Astrocyte of the spinal cord (primary cell): ENCODE measurements around the gene PDILT.
A peak's percentile ranks its signal among the peaks of the same experiment; 100 is the strongest.

Experiments
- DNase-seq: peaks from one replicate; pipeline ENCODE4 v3.0.0; 2011; ENCODE audit warnings: low read depth, low spot score
- H3K4me3 ChIP-seq: 2 replicates; pipeline ENCODE4 v1.5.1; 2011; ENCODE audit warnings: low read depth, mild to moderate bottlenecking, low read length, moderate library complexity
- CTCF ChIP-seq: IDR thresholded peaks from 2 replicates; pipeline ENCODE4 v1.5.1; 2012; ENCODE audit warnings: low read depth, mild to moderate bottlenecking, low read length, inconsistent platforms
- in situ Hi-C: cut with HindIII; loops from 2 replicates; pipeline ENCODE4 v1.10.0; 2017; ENCODE audit warnings: low sequenced_read_pairs

Gene PDILT

DNA sequence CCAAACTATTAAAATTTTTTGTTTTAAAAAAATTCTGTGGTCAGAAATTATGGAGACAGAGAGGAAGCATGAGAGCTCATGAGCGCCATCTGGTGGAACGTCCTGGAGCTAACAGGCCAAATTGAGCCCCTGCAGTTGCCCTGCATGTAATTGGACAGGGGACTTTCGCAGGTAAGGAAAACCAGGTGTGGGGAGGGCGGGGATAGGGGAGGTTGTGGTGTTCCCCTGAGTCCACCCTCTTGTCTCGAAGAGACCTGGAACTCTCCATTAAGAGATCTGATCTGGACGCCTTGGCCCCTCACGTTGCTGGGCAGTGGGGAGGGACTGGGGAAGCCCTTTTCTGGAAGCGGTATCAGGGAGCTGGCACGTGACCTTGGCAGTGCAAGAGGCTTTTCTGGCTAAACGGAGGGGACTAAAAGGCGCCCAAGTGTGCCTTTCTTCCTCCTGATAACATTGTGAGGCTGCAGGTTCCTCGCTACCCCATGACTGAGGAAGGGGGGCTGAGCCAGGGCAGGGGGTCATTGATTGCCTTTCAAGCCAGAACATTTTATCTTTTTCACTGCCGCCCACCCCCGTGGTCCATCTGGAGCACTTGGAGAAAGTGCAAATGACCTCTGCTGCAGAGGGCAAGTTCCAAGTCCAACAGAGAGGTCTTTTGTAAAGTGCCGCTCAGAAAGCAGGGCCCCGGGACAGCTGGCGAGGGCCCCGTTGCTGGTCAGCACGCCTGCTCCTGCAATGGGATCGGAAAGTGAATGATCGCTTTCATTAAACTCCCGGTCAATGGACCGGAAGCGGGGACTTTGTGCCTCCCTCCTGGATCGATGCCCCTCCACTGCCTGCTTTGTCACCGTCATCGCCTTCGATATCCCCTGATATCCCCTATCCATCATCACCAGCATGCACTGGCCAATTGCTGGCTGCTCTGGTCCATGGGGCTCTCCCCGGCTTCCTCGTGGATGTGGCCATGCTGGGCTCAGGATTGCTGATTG, 18.4 kb downstream of the PDILT start:
- DNase-seq: peak; percentile 8
- in situ Hi-C loops: no loop called here
- no peak overlapping the region for H3K4me3 ChIP-seq
- TF ChIP-seq CTCF: peak; percentile 86

GRCh38 chr16:20383106-20384029, 21.2 kb downstream of the PDILT start:
- in situ Hi-C loops: no loop called here
- H3K4me3 ChIP-seq: no peak overlapping the region
- peak; percentile 87 for TF ChIP-seq CTCF
- peak; percentile 57 for DNase-seq

DNA sequence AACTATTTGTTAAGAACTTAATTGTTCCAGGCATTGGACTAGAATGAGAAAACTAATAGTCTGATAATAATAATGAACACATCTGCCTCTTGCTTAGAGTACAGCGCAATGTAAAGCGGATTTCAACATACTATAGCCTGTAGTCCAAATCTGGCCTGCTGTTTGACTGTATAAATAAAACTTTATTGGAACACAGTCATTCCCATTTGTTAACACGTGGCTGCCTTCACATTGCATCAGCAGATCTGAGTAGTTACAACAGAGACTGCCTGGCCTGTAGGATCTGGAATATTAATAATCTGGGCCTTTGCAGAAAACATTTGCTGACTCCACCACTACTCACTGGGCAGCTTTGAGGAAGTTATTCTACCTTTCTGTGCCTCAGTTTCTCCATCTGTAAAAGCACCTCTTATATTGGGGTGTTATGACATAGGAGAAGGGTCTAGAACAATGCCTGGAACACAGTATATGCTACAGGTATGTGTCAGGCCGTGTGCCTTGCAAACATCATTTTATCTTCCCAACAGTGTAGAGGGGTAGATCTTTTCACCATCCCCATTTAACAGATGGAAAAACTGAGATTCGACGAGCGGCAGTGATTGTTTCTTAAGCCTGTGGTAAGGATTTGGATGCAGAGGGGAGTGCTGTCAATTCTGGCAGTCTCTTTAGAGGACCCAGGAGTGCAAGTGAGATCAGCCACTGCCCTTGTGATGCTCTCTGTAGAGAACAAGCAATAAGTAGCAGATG, 22.2 kb downstream of the PDILT start:
- in situ Hi-C loops: no loop called here
- TF ChIP-seq CTCF: no peak
- no peak overlapping the region for H3K4me3 ChIP-seq
- DNase-seq: no peak

DNA sequence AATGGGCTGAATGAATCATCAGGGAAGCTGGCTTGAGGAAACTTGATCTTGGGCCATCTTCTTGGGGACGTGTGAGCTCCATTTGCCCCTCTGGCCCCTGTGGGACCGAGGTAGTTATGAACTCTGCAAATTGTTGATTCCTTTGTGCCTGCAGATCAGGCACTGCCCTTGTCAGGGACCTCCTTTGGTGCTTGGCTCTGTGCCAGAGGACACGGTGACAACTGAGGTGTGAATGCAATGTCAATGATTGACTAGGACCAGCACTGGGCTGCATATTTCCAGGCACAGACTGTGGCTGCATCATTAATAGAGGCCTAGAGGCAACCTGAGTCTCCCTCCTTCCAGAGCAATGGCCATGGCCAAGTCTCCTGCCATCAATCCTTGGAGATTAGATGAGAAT, 23.8 kb downstream of the PDILT start:
- TF ChIP-seq CTCF: no peak
- in situ Hi-C loops: no loop called here
- no peak overlapping the region for H3K4me3 ChIP-seq
- DNase-seq: no peak

DNA sequence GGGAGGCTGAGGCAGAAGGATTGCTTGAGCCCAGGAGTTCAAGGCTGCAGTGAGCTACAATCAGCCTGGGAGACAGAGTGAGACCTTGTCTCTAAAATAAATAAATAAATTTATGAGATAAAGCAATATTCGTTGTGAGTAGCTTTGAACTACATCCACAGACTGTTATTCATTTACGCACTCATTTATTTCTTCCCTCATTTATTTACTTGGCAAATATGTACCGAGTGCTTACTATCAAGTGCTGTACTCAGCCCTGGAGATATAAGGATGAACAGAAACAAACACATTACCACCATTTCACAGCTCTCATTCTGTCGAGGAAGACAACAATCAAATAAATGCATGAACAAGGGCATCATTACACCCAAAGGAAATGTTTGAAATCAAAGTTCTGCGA, 27.4 kb downstream of the PDILT start:
- no peak for TF ChIP-seq CTCF
- no peak for DNase-seq
- no peak overlapping the region for H3K4me3 ChIP-seq
- in situ Hi-C loops: no loop called here

GRCh38 chr16:20372701-20373100, 31.8 kb downstream of the PDILT start:
- H3K4me3 ChIP-seq: no peak overlapping the region
- TF ChIP-seq CTCF: no peak
- in situ Hi-C loops: no loop called here
- DNase-seq: no peak
